ENCODE data around the gene HOXD9. TPM values are rescaled to one million over a fixed set of nuclear protein-coding genes. Genes with fewer than 3 reads are reported as not detected.

HOXD9 gene
- total RNA-seq, 2 experiments from 2014 or later: not detected

DNA sequence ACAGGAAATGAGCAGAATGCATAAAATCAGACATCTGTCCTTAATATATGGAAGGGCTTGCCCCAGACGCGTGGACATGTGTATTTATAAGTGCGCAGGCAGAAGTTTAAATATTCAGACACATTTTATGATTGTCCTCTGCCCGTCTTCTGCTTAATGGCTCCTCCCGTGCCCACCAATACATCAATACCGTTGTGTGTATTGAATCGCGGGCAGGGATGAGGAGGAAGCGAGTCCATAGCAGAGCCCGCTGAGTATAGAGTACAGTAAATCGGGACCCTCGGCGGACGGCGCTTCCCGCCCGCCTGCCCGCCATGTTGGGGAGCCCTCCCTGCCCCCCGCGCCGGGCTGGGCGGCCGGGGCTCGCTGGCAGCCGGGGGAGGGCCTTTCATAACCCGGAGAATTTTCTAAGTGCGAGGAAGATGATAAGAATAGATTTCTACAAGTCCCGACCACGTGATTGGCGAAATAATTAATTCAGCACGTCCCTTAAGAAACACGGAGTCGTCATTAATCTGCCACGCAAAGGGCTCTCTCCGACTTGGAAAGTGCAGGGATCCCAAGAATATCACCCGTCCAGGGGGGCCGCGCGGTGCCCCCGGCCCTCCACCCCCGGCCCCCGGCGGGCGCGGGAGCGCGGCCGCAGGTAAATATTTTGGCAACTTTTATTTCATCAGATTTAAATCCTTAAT lies 34.4 kb downstream of the HOXD9 start, which contains the start of gene HOXD3:
Gene HOXD3, plus strand, starts transcription at position 501 of the 692 bp plus-strand sequence. CDS start 11,808 bp downstream, outside the sequence.
- no peaks in the 10 kb centered on the region for H3K79me2 ChIP-seq (ENCODE audit: insufficient read depth, low read depth, low read length)
- DNase-seq (ENCODE audit: low spot score): no peak
- no peak within 1 kb of the TSS for H3K4me2 ChIP-seq (ENCODE audit: low read length)
- no TSS peak for BruUV-seq (replicated peaks)
- H3K4me3 ChIP-seq (ENCODE audit: low read depth, low read length, poor library complexity, severe bottlenecking): no peak within 1 kb of the TSS
- ChIA-PET POLR2A (no interaction called here), CTCF (ENCODE audit: unreplicated experiment) (no interaction called here)
- H3K4me1 ChIP-seq (ENCODE audit: insufficient read depth, low read length, poor library complexity, severe bottlenecking): no peaks in the 10 kb centered on the region
- TF ChIP-seq CTCF (conservative IDR thresholded peaks at IDR 0.05; ENCODE audit: low read length) (no peak), EZH2phosphoT487 (IDR thresholded peaks at IDR 0.05; ENCODE audit: borderline replicate concordance, low read depth, low read length) (no peak)
- no peak within 1 kb of the TSS for H3K27ac ChIP-seq (ENCODE audit: low read depth, low read length, poor library complexity, severe bottlenecking)
- no peaks in the 10 kb centered on the region for H3K9me2 ChIP-seq (ENCODE audit: insufficient read depth, low read length)
- H4K20me1 ChIP-seq (ENCODE audit: insufficient read depth, low read length): no peaks in the 10 kb centered on the region
- H3K36me3 ChIP-seq (ENCODE audit: insufficient read depth, low read length): no peaks in the 10 kb centered on the region
- H2AFZ ChIP-seq (ENCODE audit: low read length): no peak within 1 kb of the TSS
- intact Hi-C loops (cut with micrococcal nuclease; ENCODE audit: unreplicated experiment): no loop called here
- no peaks in the 10 kb centered on the region for H3K9me3 ChIP-seq (ENCODE audit: low read length)

DNA sequence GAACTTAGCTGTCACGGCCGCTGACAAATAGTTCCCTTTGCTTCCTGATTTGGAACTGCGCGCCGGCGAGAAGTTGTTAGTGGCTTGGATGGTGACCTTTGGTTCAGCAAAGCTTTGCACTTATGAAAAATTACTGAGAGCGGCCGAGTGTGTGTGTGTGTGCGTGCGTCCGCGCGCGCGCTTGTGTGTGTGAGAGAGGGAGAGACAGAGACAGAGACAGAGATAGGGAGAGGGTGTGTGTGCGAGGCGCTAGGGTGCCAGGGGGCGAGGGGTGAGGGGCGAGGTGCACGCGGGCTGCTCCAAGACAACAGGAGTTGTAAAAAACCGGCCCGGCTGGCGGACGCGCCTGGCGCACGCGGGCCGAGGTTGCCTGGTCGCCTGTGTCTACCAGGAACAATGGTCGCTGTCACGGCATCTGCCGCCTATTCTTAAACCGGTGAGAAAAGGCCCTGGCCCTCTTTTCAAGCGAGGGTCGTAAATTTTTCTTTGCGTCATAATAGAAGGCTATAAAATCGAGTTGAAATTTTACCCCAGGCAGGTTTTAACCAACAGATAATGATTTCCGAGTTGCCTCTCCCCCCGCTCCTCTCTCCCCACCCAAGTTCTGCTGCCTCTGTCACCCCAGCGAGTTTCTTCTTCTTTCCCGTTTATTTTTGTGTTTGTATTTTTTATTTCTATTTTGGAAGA lies 35.1 kb downstream of the HOXD9 start:
- no peaks in the 10 kb centered on the region for H3K4me1 ChIP-seq (ENCODE audit: insufficient read depth, low read length, poor library complexity, severe bottlenecking)
- no peak overlapping the region for H3K4me3 ChIP-seq (ENCODE audit: low read depth, low read length, poor library complexity, severe bottlenecking)
- no peaks in the 10 kb centered on the region for H4K20me1 ChIP-seq (ENCODE audit: insufficient read depth, low read length)
- no peaks in the 10 kb centered on the region for H3K36me3 ChIP-seq (ENCODE audit: insufficient read depth, low read length)
- intact Hi-C loops (cut with micrococcal nuclease; ENCODE audit: unreplicated experiment): no loop called here
- ChIA-PET CTCF (ENCODE audit: unreplicated experiment) (no interaction called here), POLR2A (no interaction called here)
- no peaks in the 10 kb centered on the region for H3K79me2 ChIP-seq (ENCODE audit: insufficient read depth, low read depth, low read length)
- TF ChIP-seq EZH2phosphoT487 (IDR thresholded peaks at IDR 0.05; ENCODE audit: borderline replicate concordance, low read depth, low read length) (no peak), CTCF (conservative IDR thresholded peaks at IDR 0.05; ENCODE audit: low read length) (no peak)
- H2AFZ ChIP-seq (ENCODE audit: low read length): no peak overlapping the region
- BruUV-seq (replicated peaks): no TSS peak
- no peaks in the 10 kb centered on the region for H3K9me2 ChIP-seq (ENCODE audit: insufficient read depth, low read length)
- DNase-seq (ENCODE audit: low spot score): no peak
- H3K4me2 ChIP-seq (ENCODE audit: low read length): no peak overlapping the region
- no peak overlapping the region for H3K27ac ChIP-seq (ENCODE audit: low read depth, low read length, poor library complexity, severe bottlenecking)
- no peaks in the 10 kb centered on the region for H3K9me3 ChIP-seq (ENCODE audit: low read length)

DNA sequence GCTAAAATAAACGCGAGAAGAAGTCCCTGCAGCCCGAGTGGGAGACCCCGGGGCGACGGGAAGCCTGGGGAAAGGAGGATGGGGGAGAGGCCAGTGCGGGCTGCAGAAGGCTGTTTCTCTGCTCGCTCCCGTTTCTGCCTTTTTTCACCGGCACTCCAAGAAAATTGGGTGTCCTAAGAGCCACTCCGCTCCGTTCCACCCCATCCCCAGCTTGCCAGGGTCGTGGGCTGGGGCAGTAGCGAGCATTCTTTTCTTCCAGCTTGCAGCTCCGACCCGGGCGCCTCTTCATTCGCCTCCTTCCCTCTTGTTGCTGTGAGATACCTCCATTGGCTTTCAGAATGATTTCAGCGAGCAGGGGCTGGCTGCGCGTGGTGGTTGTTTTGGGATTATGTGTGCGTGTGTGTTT lies 35.7 kb downstream of the HOXD9 start:
- ChIA-PET CTCF (ENCODE audit: unreplicated experiment) (no interaction called here), POLR2A (no interaction called here)
- no peak overlapping the region for H3K4me2 ChIP-seq (ENCODE audit: low read length)
- no peaks in the 10 kb centered on the region for H3K4me1 ChIP-seq (ENCODE audit: insufficient read depth, low read length, poor library complexity, severe bottlenecking)
- intact Hi-C loops (cut with micrococcal nuclease; ENCODE audit: unreplicated experiment): no loop called here
- no peaks in the 10 kb centered on the region for H3K36me3 ChIP-seq (ENCODE audit: insufficient read depth, low read length)
- no peaks in the 10 kb centered on the region for H3K79me2 ChIP-seq (ENCODE audit: insufficient read depth, low read depth, low read length)
- H3K9me2 ChIP-seq (ENCODE audit: insufficient read depth, low read length): no peaks in the 10 kb centered on the region
- no peak overlapping the region for H3K4me3 ChIP-seq (ENCODE audit: low read depth, low read length, poor library complexity, severe bottlenecking)
- H2AFZ ChIP-seq (ENCODE audit: low read length): no peak overlapping the region
- no peaks in the 10 kb centered on the region for H4K20me1 ChIP-seq (ENCODE audit: insufficient read depth, low read length)
- no peak overlapping the region for H3K27ac ChIP-seq (ENCODE audit: low read depth, low read length, poor library complexity, severe bottlenecking)
- BruUV-seq (replicated peaks): no TSS peak
- no peak for DNase-seq (ENCODE audit: low spot score)
- no peaks in the 10 kb centered on the region for H3K9me3 ChIP-seq (ENCODE audit: low read length)
- TF ChIP-seq EZH2phosphoT487 (IDR thresholded peaks at IDR 0.05; ENCODE audit: borderline replicate concordance, low read depth, low read length): no peak
- TF ChIP-seq CTCF (conservative IDR thresholded peaks at IDR 0.05; ENCODE audit: low read length): no peak
